ENCODE results near the gene LHFPL6. TPM values are rescaled to one million over a fixed set of nuclear protein-coding genes. Genes with fewer than 3 reads are reported as not detected.

Gene LHFPL6
- total and polyA plus RNA-seq, 11 donors, result 34.4 to 74.4 (median 53.2) TPM

- Histone ChIP-seq H3K27ac (no peak overlapping the region), H3K4me3 (no peak overlapping the region), H3K36me3 (peaks cover 0 to 10% (median 0%) of the 10 kb centered on the region in 9 donors), H3K9me3 (no peaks in the 10 kb centered on the region), H3K27me3 (no peaks in the 10 kb centered on the region), H3K4me1 (peaks cover 0 to 63% (median 16%) of the 10 kb centered on the region in 12 donors)
- ATAC-seq (no peak), DNase-seq (no peak)
- intact Hi-C loops (cut with DNase I), result no loop called here
- WGBS, 4 donors, result 93 to 96% (median 96%) methylated on average over 2 of the region's 2 CpGs
- TF ChIP-seq POLR2A (IDR thresholded peaks at IDR 0.05) (no peak), CTCF (IDR thresholded peaks at IDR 0.05) (no peak)
These were observed 50.7 kb downstream of the LHFPL6 start for GRCh38 chr13:39552246-39552645.

GRCh38 chr13:39550931-39551330 is 52.1 kb downstream of the LHFPL6 start:
- peaks cover 0 to 60% (median 13%) of the 10 kb centered on the region in 12 donors for H3K4me1 ChIP-seq
- ATAC-seq (no peak), DNase-seq (no peak)
- intact Hi-C loops (cut with DNase I), result no loop called here
- H3K9me3 ChIP-seq, result no peaks in the 10 kb centered on the region
- H3K27ac ChIP-seq, result no peak overlapping the region
- H3K4me3 ChIP-seq, result no peak overlapping the region
- no peak for TF ChIP-seq CTCF (IDR thresholded peaks at IDR 0.05)
- TF ChIP-seq POLR2A (IDR thresholded peaks at IDR 0.05), result no peak
- H3K27me3 ChIP-seq, result no peaks in the 10 kb centered on the region
- peaks cover 0 to 10% (median 0%) of the 10 kb centered on the region in 9 donors for H3K36me3 ChIP-seq

- Histone ChIP-seq H3K4me1 (peaks cover 0 to 59% (median 18%) of the 10 kb centered on the region in 12 donors), H3K9me3 (no peaks in the 10 kb centered on the region), H3K27me3 (no peaks in the 10 kb centered on the region), H3K4me3 (no peak overlapping the region), H3K36me3 (peaks cover 0 to 5% (median 0%) of the 10 kb centered on the region in 9 donors), H3K27ac (no peak overlapping the region)
- ATAC-seq (no peak), DNase-seq (no peak)
- no peak for TF ChIP-seq CTCF (IDR thresholded peaks at IDR 0.05)
- TF ChIP-seq POLR2A (IDR thresholded peaks at IDR 0.05), result no peak
- intact Hi-C loops (cut with DNase I), result no loop called here
These were observed 55.9 kb downstream of the LHFPL6 start for GRCh38 chr13:39547108-39547507.

GRCh38 chr13:39542361-39542760 is 60.6 kb downstream of the LHFPL6 start:
- H3K36me3 ChIP-seq, result no peaks in the 10 kb centered on the region
- H3K9me3 ChIP-seq, result no peaks in the 10 kb centered on the region
- DNase-seq (no peak), ATAC-seq (no peak)
- no peak for TF ChIP-seq POLR2A (IDR thresholded peaks at IDR 0.05)
- no peak for TF ChIP-seq CTCF (IDR thresholded peaks at IDR 0.05)
- no peak overlapping the region for H3K4me3 ChIP-seq
- H3K27ac ChIP-seq, result no peak overlapping the region
- intact Hi-C loops (cut with DNase I), result loop anchor here in 1 of 10 donors (5.0 kb wide), 1 partner anchor 40 kb away; no protein-coding TSS in a partner anchor
- H3K4me1 ChIP-seq, result peaks cover 0 to 73% (median 33%) of the 10 kb centered on the region in 12 donors
- 93 to 99% (median 96%) methylated on average over 2 of the region's 2 CpGs for WGBS, 4 donors
- no peaks in the 10 kb centered on the region for H3K27me3 ChIP-seq
